Heart left ventricle (tissue), 13 donors: ENCODE data around the gene PLB1.

Source experiments
- POLR2A ChIP-seq, 2 donors: fragments of 450-650 bp; IDR thresholded peaks; one replicate each; pipeline ENCODE4 v1.6.1; 2017; ENCODE audit warnings: antibody characterized with exemption in 2 of 2, mild to moderate bottlenecking in 2 of 2, moderate library complexity in 2 of 2
- TF ChIP-seq, protein P1 (sequence below), 12 donors: fragments of 200-600 bp; sonication (generic) in 4 of 12; IDR thresholded peaks; one replicate each; pipeline versions ENCODE4 v1.5.0 to v1.8.0; 2018 to 2022; ENCODE audit warnings: antibody characterized with exemption in 12 of 12, mild to moderate bottlenecking in 5 of 12
- donor health status: ischemic (EF 13 %, LVEDD 7.1; RV severe dilation, severe dysfunction).
- donor health status: DM: no; HTN: yes; CAD: no.
- donor health status: DM: no; HTN: no; CAD: no.
- donor health status: ischemic (EF 25% LVEDD 6.9; RV normal size, moderate dysfunction).
- donor health status: ischemic (EF 25% LVEDD 5.7; RV mildly dilated, moderate dysfunction).
- donor health status: ischemic (EF 35%, LVEDD 5.7; RV mildly dilated, moderate dysfunction).
- donor health status: nonischemic (EF 11% LVEDD 7.7; RV severe dilation, severe dysfunction).
- donor health status: DM: yes; HTN: yes; CAD: no.
- donor health status: PGD.
- donor health status: ischemic (EF 29% LVEDD 5.4; RV normal size, mild dysfunction).
- donor health status: nonischemic (EF 23%, LVEDD 6.1; RV moderate dilation, normal function).

GRCh38 chr2:28586867-28587266 is 91.0 kb downstream of the PLB1 start:
- TF ChIP-seq, protein P1, sequence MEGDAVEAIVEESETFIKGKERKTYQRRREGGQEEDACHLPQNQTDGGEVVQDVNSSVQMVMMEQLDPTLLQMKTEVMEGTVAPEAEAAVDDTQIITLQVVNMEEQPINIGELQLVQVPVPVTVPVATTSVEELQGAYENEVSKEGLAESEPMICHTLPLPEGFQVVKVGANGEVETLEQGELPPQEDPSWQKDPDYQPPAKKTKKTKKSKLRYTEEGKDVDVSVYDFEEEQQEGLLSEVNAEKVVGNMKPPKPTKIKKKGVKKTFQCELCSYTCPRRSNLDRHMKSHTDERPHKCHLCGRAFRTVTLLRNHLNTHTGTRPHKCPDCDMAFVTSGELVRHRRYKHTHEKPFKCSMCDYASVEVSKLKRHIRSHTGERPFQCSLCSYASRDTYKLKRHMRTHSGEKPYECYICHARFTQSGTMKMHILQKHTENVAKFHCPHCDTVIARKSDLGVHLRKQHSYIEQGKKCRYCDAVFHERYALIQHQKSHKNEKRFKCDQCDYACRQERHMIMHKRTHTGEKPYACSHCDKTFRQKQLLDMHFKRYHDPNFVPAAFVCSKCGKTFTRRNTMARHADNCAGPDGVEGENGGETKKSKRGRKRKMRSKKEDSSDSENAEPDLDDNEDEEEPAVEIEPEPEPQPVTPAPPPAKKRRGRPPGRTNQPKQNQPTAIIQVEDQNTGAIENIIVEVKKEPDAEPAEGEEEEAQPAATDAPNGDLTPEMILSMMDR (IDR thresholded peaks at IDR 0.05): no peak
- TF ChIP-seq POLR2A (IDR thresholded peaks at IDR 0.05): no peak
